Measurements from ENCODE around the gene GLIPR2.
"Not testable (repeated sequence)": the region's sequence is repeated elsewhere in the genome, so short reads cannot be mapped to it uniquely, and the experiment has no call there.

GLIPR2 gene

GRCh38 chr9:36125062-36125855 lies 11.3 kb upstream of the GLIPR2 start:
- DNase-seq: no peak

GRCh38 chr9:36126016-36126730 lies 10.4 kb upstream of the GLIPR2 start:
- no peak for DNase-seq

- no peak for DNase-seq
These were observed 8.8 kb upstream of the GLIPR2 start for GRCh38 chr9:36127652-36128244.

GRCh38 chr9:36128349-36128748 lies 8.2 kb upstream of the GLIPR2 start:
- DNase-seq: no peak

- no peak for DNase-seq
These were observed 7.4 kb upstream of the GLIPR2 start for GRCh38 chr9:36129139-36129538.

- DNase-seq: not testable (repeated sequence)
These were observed 4.9 kb upstream of the GLIPR2 start for GRCh38 chr9:36131666-36132065.

GRCh38 chr9:36132086-36132485 lies 4.4 kb upstream of the GLIPR2 start:
- no peak for DNase-seq

GRCh38 chr9:36134761-36135505 lies 1.6 kb upstream of the GLIPR2 start:
- DNase-seq: no peak

GRCh38 chr9:36135741-36136271 lies 727 bp upstream of the GLIPR2 start:
- DNase-seq: no peak

- no peak for DNase-seq
These were observed 410 bp downstream of the GLIPR2 start for GRCh38 chr9:36136894-36137391.

- DNase-seq: no peak
These were observed 965 bp downstream of the GLIPR2 start for GRCh38 chr9:36137392-36138004.

- no peak for DNase-seq
These were observed 2.0 kb downstream of the GLIPR2 start for GRCh38 chr9:36138496-36138895.

- DNase-seq: no peak
These were observed 2.4 kb downstream of the GLIPR2 start for GRCh38 chr9:36138901-36139300.

- no peak for DNase-seq
These were observed 3.9 kb downstream of the GLIPR2 start for GRCh38 chr9:36140086-36141084.

GRCh38 chr9:36141288-36141687 lies 4.8 kb downstream of the GLIPR2 start:
- no peak for DNase-seq

GRCh38 chr9:36141761-36142160 lies 5.2 kb downstream of the GLIPR2 start:
- no peak for DNase-seq

GRCh38 chr9:36142510-36143244 lies 6.1 kb downstream of the GLIPR2 start:
- no peak for DNase-seq

GRCh38 chr9:36143245-36143641 lies 6.7 kb downstream of the GLIPR2 start:
- no peak for DNase-seq

GRCh38 chr9:36144309-36145232 lies 8.0 kb downstream of the GLIPR2 start:
- DNase-seq: no peak
